Ovary (tissue), 3 donors: Measurements from ENCODE around the gene SATB1.

Source experiments
- POLR2A ChIP-seq: fragments of 450-650 bp; IDR thresholded peaks from one replicate; pipeline ENCODE4 v1.6.1; 2017; ENCODE audit warnings: antibody characterized with exemption, mild to moderate bottlenecking, moderate library complexity
- TF ChIP-seq, protein P1 (sequence below), 3 donors: fragments of 450-650 bp in 2 of 3; fragments of 200-600 bp in 1 of 3; IDR thresholded peaks; one replicate each; pipeline versions ENCODE4 v1.5.1 to v1.8.0; 2016 to 2022; ENCODE audit warnings: antibody characterized with exemption in 3 of 3, mild to moderate bottlenecking in 1 of 3
- donor health status: DM: no; HTN: no; CAD: no.

DNA sequence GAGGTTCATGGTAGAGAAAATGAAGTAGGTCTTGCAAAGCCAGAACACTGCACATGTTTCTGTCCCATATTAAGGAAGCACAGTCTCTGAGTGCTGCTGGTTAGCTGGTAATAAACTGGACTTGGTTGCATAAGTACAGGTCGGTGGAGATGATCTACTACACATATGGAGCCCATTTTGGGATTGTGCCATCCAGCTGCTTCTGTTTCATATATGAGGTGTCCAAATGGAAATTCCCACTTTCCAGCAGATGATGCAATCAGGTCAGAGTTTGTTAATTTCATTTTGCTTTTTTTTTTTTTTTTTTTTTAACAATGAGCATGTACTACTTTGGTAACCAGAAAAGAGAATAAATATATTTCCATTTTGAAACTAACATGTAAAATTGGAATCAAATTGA lies 122.6 kb downstream of the SATB1 start:
- TF ChIP-seq, protein P1, sequence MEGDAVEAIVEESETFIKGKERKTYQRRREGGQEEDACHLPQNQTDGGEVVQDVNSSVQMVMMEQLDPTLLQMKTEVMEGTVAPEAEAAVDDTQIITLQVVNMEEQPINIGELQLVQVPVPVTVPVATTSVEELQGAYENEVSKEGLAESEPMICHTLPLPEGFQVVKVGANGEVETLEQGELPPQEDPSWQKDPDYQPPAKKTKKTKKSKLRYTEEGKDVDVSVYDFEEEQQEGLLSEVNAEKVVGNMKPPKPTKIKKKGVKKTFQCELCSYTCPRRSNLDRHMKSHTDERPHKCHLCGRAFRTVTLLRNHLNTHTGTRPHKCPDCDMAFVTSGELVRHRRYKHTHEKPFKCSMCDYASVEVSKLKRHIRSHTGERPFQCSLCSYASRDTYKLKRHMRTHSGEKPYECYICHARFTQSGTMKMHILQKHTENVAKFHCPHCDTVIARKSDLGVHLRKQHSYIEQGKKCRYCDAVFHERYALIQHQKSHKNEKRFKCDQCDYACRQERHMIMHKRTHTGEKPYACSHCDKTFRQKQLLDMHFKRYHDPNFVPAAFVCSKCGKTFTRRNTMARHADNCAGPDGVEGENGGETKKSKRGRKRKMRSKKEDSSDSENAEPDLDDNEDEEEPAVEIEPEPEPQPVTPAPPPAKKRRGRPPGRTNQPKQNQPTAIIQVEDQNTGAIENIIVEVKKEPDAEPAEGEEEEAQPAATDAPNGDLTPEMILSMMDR (IDR thresholded peaks at IDR 0.05) = no peak
- no peak for TF ChIP-seq POLR2A
